MM.1S (cell line): ENCODE data around the gene CALCB.
"Not testable (repeated sequence)": the region's sequence is repeated elsewhere in the genome, so short reads cannot be mapped to it uniquely, and the experiment has no call there.

Experiments
- DNase-seq: peaks from one replicate; pipeline ENCODE4 v3.0.0-alpha.2; 2015
- H2AFZ ChIP-seq: fragments of 300-600 bp; sonication (generic); 2 replicates; pipeline ENCODE4 v1.6.0; 2016; ENCODE audit warnings: antibody characterized with exemption, low read length
- H3F3A ChIP-seq: fragments of 300-600 bp; sonication (generic); 2 replicates; pipeline ENCODE4 v1.6.1; 2016; ENCODE audit warnings: mild to moderate bottlenecking, antibody characterized with exemption, low read length, moderate library complexity, mixed read lengths; ENCODE audit not compliant: insufficient read depth
- H3K27ac ChIP-seq: fragments of 300-600 bp; sonication (generic); 2 replicates; pipeline ENCODE4 v1.5.1; 2016; ENCODE audit warnings: mild to moderate bottlenecking, low read length
- H3K27me3 ChIP-seq: fragments of 300-600 bp; sonication (generic); replicated peaks from 2 replicates; pipeline ENCODE4 v1.6.0; 2016; ENCODE audit warnings: low read length; ENCODE audit not compliant: insufficient read depth
- H3K36me3 ChIP-seq: fragments of 300-600 bp; sonication (generic); replicated peaks from 2 replicates; pipeline ENCODE4 v1.6.1; 2016; ENCODE audit warnings: mild to moderate bottlenecking, low read length, mixed read lengths; ENCODE audit not compliant: insufficient read depth
- H3K4me1 ChIP-seq: fragments of 300-600 bp; sonication (generic); 2 replicates; pipeline ENCODE4 v1.6.1; 2016; ENCODE audit warnings: low read length, mixed read lengths
- H3K4me2 ChIP-seq: fragments of 300-600 bp; sonication (generic); 2 replicates; pipeline ENCODE4 v1.6.0; 2016; ENCODE audit warnings: low read depth, low read length
- H3K4me3 ChIP-seq: fragments of 300-600 bp; sonication (generic); 2 replicates; pipeline ENCODE4 v1.5.1; 2016; ENCODE audit warnings: low read length, mixed read lengths
- H3K79me2 ChIP-seq: fragments of 300-600 bp; sonication (generic); 2 replicates; pipeline ENCODE4 v1.6.1; 2016; ENCODE audit warnings: mixed run types, low read length, mixed read lengths
- H3K9ac ChIP-seq: fragments of 300-600 bp; sonication (generic); 2 replicates; pipeline ENCODE4 v1.6.1; 2016; ENCODE audit warnings: low read length, mixed read lengths
- H3K9me2 ChIP-seq: fragments of 300-600 bp; sonication (generic); replicated peaks from 2 replicates; pipeline ENCODE4 v1.6.1; 2016; ENCODE audit warnings: mild to moderate bottlenecking, low read length, mixed read lengths; ENCODE audit not compliant: insufficient read depth
- H3K9me3 ChIP-seq: fragments of 300-600 bp; sonication (generic); replicated peaks from 2 replicates; pipeline ENCODE4 v1.6.1; 2016; ENCODE audit warnings: mild to moderate bottlenecking, low read length, mixed read lengths; ENCODE audit not compliant: insufficient read depth
- H4K20me1 ChIP-seq: fragments of 300-600 bp; sonication (generic); 2 replicates; pipeline ENCODE4 v1.6.1; 2016; ENCODE audit warnings: mild to moderate bottlenecking, low read length, moderate library complexity, mixed read lengths; ENCODE audit not compliant: insufficient read depth
- EZH2 ChIP-seq: fragments of 300-600 bp; sonication (generic); optimal IDR thresholded peaks from 2 replicates; pipeline ENCODE3; 2017; ENCODE audit warnings: low read depth, mild to moderate bottlenecking, antibody characterized with exemption, low read length, mixed read lengths
- EZH2phosphoT487 ChIP-seq: fragments of 300-600 bp; sonication (generic); IDR thresholded peaks from 2 replicates; pipeline ENCODE4 v1.6.1; 2018; ENCODE audit warnings: antibody characterized with exemption, low read length
- TF ChIP-seq, protein P1 (sequence below): fragments of 300-600 bp; sonication (generic); IDR thresholded peaks from 2 replicates; pipeline ENCODE4 v1.5.1; 2016; ENCODE audit warnings: antibody characterized with exemption, low read length, mixed read lengths

The CALCB gene

DNA sequence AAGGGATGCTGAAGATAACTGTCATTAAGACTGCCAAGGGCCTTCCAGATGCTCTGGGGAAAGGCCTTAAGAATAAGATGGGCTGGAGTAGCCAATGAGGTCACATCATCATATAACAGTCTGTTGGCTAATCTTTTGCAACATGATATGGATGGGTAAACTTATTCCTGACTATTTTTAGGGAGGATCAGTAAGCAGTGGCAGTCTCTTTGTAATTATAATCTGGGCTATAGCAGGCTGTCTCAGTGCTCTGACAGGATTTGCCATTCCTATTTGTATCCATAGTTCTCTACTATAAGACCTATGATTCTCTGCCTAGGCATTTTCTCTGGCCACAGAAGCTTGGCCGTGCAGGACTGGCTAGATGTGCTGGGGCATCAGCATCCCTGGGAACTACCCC, 16.1 kb upstream of the CALCB start:
- Histone ChIP-seq H3K27me3 (no peaks in the 10 kb centered on the region), H3K27ac (no peak overlapping the region), H4K20me1 (no peaks in the 10 kb centered on the region), H3K9ac (no peak overlapping the region), H2AFZ (no peak overlapping the region), H3K79me2 (no peaks in the 10 kb centered on the region), H3K9me3 (no peaks in the 10 kb centered on the region), H3K36me3 (no peaks in the 10 kb centered on the region), H3K4me3 (no peak overlapping the region), H3F3A (no peaks in the 10 kb centered on the region), H3K4me1 (no peaks in the 10 kb centered on the region), H3K4me2 (no peak overlapping the region), H3K9me2 (no peaks in the 10 kb centered on the region)
- DNase-seq, result no peak
- TF ChIP-seq EZH2phosphoT487 (no peak), EZH2 (no peak)
- TF ChIP-seq, protein P1, sequence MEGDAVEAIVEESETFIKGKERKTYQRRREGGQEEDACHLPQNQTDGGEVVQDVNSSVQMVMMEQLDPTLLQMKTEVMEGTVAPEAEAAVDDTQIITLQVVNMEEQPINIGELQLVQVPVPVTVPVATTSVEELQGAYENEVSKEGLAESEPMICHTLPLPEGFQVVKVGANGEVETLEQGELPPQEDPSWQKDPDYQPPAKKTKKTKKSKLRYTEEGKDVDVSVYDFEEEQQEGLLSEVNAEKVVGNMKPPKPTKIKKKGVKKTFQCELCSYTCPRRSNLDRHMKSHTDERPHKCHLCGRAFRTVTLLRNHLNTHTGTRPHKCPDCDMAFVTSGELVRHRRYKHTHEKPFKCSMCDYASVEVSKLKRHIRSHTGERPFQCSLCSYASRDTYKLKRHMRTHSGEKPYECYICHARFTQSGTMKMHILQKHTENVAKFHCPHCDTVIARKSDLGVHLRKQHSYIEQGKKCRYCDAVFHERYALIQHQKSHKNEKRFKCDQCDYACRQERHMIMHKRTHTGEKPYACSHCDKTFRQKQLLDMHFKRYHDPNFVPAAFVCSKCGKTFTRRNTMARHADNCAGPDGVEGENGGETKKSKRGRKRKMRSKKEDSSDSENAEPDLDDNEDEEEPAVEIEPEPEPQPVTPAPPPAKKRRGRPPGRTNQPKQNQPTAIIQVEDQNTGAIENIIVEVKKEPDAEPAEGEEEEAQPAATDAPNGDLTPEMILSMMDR, result no peak

DNA sequence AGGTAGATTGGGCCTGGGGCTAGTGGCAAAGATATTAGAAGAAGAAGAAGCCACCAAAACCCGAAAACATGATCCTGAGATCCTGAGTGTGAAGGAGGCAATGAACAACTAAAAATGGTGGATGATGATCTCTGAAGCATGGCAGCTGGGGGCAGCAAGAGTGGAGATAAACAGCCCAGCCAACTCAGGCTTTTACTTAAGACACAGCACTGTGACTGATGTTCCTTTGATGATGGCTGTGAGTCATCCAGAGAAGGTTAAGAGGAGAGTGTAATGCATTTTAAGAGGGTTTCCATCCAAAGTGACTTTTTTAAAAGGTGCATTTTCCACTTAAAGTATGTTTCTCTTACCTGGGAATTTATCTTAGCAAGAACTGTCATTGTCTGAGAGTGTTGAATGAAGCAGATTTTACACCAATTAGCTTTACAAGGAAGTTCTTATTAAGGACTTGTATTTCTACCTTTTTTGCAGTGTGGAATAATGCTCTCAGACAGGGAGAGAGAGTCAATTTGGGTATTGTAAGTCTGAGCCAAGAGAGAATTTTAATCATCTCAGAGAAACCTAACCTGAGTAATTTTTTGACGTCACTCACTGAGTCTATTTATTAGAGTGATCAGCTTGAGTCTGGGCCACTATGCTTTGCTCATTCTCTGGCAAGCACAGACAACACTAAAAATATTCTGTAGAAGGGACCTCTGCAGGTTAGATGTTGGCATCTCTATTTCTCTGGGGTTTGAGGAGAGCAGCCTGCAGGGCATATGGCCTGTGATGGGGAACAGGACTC, 14.1 kb upstream of the CALCB start:
- no peaks in the 10 kb centered on the region for H3K4me1 ChIP-seq
- no peaks in the 10 kb centered on the region for H3K27me3 ChIP-seq
- H4K20me1 ChIP-seq, result no peaks in the 10 kb centered on the region
- TF ChIP-seq EZH2phosphoT487 (no peak), EZH2 (no peak)
- TF ChIP-seq, protein P1, result no peak
- no peaks in the 10 kb centered on the region for H3F3A ChIP-seq
- no peaks in the 10 kb centered on the region for H3K36me3 ChIP-seq
- H3K4me3 ChIP-seq, result no peak overlapping the region
- H3K4me2 ChIP-seq, result no peak overlapping the region
- H3K9me3 ChIP-seq, result no peaks in the 10 kb centered on the region
- H2AFZ ChIP-seq, result no peak overlapping the region
- H3K27ac ChIP-seq, result no peak overlapping the region
- no peak for DNase-seq
- H3K9ac ChIP-seq, result no peak overlapping the region
- no peaks in the 10 kb centered on the region for H3K79me2 ChIP-seq
- H3K9me2 ChIP-seq, result no peaks in the 10 kb centered on the region

DNA sequence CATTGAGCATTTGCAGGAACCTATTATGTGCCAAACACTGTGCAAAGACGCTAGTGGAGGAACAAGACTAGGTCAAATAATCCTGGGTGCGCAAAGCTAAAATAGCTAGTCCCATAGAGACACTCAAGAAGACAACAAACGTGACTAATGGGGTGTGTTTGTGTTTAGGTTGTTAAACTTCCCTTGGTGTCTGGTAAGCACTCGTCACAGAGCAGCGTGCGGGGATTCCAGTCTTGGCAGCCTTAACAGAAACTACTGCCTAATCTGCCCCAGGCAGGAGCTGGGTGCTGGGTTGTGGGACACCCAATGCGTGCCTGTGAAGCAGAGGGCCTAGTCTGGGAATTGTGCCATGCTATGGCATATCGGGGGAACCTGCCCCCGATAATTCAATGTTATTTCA, 10.8 kb upstream of the CALCB start:
- H2AFZ ChIP-seq, result no peak overlapping the region
- H3F3A ChIP-seq, result no peaks in the 10 kb centered on the region
- TF ChIP-seq EZH2phosphoT487 (no peak), EZH2 (no peak)
- TF ChIP-seq, protein P1, result no peak
- no peaks in the 10 kb centered on the region for H4K20me1 ChIP-seq
- H3K9ac ChIP-seq, result no peak overlapping the region
- no peaks in the 10 kb centered on the region for H3K36me3 ChIP-seq
- DNase-seq, result no peak
- no peaks in the 10 kb centered on the region for H3K9me2 ChIP-seq
- no peak overlapping the region for H3K4me3 ChIP-seq
- H3K9me3 ChIP-seq, result no peaks in the 10 kb centered on the region
- H3K79me2 ChIP-seq, result no peaks in the 10 kb centered on the region
- no peak overlapping the region for H3K27ac ChIP-seq
- no peaks in the 10 kb centered on the region for H3K27me3 ChIP-seq
- no peak overlapping the region for H3K4me2 ChIP-seq
- H3K4me1 ChIP-seq, result no peaks in the 10 kb centered on the region

DNA sequence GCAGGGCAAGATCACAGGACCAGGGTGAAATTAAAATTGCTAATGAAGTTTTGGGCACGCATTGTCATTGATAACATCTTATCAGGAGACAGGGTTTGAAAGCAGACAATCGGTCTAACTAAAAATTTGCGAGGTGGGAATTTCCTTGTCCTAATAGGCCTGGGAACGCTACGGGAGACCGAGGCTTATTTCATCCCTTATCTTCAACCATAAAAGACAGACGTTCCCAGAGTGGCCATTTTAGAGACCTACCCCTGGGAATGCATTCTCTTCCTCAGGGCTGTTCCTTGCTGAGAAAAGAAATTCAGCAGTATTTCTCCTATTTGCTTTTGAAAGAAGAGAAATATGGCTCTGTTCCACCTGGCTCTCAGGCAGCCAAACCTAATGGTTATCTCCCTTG, 3.6 kb upstream of the CALCB start:
- not testable (repeated sequence) for H3F3A ChIP-seq, H4K20me1 ChIP-seq, H3K27me3 ChIP-seq, H3K9me3 ChIP-seq, H2AFZ ChIP-seq, H3K9ac ChIP-seq, H3K4me2 ChIP-seq, DNase-seq, H3K79me2 ChIP-seq, H3K27ac ChIP-seq, H3K36me3 ChIP-seq, H3K9me2 ChIP-seq, H3K4me3 ChIP-seq, H3K4me1 ChIP-seq
